ENCODE data around the gene WNT7B.

Gene WNT7B

DNA sequence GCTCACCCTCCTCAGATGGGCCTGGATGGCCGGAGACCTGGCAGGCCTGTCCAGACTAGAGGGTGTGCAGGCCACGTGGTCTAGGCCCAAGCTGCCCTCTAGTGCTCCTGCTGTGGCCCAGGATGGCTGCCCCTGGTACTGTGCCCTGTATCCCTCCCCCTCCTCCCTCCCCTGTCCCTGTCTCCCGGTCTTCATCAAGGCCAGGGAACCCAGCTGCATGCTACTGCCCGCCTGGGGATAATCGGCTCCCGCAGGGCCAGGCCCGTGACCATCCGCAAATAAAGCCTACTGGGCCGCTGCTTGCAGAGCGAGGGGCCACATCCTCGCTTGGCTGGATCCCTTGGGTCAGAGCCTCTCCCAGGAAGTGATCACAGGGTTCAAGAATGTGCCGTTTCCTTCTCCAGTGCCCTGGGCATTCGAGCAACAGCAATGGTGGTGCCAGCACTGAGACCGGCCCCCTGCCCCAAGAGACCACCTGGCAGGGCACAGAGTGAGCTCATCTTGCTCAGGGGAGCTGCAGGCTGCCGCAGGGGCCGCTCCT lies 51.1 kb downstream of the WNT7B start:
- no peak for DNase-seq

DNA sequence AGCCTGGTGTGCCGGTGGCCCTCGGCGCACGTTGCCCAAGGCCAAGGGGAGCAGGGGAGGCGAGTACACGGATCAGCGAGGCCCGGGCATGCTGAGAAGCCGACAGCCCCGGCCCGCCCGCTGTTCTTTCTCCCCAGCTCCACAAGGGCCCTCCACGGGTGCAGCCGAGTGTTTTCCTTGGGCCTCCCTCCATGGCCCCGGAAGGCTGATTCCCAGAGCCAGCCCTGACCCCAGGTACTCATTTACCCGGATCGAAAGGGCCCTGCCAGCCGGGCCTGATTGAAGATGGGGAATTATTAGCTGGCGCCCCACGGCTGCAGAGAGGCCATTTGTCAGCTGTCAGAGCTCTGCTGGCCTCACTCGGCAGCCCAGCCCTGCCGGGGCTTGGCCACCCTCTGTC lies 53.1 kb downstream of the WNT7B start:
- DNase-seq, result no peak

DNA sequence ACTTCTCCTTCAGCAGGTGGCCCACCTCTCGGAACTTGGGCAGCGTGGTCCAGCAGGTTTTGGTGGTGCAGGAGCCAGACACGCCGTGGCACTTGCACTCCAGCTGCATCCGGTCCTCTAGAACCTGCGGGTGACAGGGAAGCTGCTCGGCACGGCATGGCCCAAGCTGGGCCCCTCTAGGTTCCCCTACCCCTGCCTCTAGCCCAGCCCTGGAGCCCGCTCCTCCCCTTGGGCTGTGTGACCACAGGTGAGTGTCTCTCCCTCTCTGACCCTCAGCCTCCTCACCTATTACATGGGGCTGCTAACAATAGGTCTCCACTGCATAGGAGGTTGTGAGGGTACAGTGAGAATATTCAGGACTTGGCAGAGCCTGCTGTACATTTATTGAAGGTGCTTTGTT lies 53.8 kb downstream of the WNT7B start:
- no peak for DNase-seq

GRCh38 chr22:45922661-45923060 lies 54.3 kb downstream of the WNT7B start:
- no peak for DNase-seq

GRCh38 chr22:45922256-45922655 lies 54.7 kb downstream of the WNT7B start:
- no peak for DNase-seq

- no peak for DNase-seq
These were observed 57.3 kb downstream of the WNT7B start for GRCh38 chr22:45919504-45920286.

DNA sequence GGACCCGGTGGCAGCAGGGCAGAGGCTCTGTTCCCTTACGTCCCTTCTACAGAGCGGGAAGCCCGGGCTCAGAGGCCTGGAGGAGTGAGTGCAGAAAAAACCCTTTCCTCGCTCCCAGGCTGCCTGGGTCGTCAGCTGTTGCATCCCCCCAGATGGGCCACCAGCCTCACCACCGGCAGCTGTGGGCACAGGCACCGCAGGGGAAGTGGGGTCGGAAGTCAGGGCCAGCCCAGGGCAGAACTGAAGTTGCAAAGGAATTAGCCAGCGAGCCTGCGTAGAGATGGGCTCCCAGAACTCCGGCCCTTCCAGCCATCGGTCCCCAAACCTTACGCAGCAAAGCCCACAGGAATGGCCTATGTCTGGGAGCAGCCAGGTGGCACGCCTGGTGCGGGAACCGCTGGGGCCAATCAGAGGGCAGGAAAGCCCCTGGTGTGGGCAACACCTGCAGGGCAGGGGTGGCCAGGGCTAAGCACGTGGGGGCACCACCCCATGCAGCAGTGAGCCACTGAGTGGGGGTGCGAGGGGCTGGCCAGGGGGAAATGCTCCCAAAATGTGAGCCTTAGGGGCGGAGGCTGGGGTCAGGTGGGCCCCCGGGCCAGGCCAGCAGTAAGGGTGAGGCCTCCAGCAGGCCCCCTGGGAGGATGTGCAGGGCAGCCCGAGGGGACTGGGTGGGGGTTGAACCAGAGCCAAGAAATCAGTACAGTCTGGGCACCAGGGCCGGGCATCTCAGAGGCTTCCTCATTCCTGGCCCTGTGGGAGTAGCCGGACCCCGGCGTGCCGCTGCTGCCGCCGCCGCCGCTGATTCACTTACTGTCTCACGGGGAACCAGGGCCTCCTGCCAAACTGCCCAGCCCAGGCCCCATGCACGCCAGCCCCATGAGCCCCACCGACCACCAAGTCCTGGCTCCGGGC lies 58.2 kb downstream of the WNT7B start:
- peak in 1 of 2 donors; percentile 11 for DNase-seq

DNA sequence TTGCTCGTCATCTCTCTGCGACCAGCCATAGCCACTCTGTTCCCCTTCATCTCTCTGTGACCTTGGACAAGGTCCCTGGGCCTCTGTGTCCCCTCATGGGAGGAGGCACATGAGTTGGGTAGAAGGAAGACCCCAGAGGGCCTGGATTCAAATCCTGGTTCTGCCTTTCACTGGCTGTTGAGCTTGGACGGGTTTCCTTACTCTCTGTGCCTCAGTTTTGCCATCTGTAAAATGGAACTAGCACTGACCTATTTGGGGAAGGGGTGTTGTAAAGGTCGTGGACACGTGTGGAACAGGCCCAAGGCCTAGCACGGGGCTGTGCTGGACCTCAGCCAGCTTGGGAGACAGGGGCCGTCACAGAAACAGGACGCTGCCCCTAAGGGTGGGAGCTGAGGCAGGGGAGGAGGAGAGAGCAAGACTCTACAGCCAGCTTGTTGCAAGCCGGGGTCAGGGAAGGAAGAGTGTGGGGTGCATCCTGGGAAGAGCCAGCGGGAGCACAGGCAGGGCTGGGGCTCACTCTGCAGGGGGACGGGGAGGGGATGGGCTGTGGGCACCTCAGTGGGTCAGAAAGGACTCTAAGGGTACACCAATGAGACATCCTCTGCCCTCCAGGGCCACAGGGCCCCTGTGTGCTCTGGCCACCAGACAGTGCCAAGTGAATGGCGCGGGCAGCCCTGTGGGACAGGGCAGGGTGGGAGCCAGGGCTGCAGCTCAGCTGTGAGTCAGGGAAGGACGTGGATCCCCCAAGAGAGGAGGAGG lies 59.1 kb downstream of the WNT7B start:
- no peak for DNase-seq

DNA sequence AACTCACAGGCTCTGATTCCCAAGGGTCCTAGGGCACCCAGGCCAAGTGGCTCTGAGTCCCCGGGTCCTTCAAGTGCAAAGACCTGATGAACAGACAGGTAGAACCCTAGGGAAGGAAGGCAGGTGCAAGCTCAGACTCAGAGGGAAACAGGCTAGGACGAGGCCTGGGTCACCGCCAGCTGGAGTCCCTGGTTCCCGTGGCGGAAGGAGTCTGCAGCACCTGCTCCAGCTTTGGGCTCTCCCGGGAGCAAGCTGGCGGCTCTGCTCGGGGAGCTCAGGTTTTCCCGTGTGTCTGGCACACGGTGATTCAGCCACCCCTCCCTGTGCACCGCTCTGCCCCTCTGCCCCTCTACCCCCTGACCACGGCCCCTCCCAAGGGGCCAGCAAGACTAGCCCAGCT lies 59.8 kb downstream of the WNT7B start:
- DNase-seq, result no peak

- no peak for DNase-seq
These were observed 60.4 kb downstream of the WNT7B start for GRCh38 chr22:45916515-45916914.

DNA sequence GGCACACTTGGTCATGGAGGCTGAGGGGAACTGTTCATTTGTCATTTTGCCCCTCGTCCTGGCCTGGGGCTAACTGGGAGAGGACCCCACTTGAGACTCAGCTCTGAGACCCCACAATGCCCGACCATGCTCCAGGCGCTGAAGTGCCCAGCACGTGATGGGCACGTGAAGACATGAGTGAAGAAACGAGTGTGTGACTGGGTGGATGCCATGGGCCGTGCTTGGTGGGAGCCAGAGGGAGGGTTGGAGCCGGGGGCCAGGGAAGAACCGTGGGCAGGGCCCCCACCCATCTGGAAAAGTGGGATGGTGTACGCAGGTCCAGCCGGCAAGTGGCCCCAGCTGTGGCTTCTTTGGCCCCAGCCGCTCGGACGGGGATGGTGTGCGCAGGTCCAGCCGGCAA lies 61.1 kb downstream of the WNT7B start:
- DNase-seq, result no peak

GRCh38 chr22:45915151-45915550 lies 61.8 kb downstream of the WNT7B start:
- no peak for DNase-seq

- DNase-seq, result no peak
These were observed 62.7 kb downstream of the WNT7B start for GRCh38 chr22:45914309-45914708.

DNA sequence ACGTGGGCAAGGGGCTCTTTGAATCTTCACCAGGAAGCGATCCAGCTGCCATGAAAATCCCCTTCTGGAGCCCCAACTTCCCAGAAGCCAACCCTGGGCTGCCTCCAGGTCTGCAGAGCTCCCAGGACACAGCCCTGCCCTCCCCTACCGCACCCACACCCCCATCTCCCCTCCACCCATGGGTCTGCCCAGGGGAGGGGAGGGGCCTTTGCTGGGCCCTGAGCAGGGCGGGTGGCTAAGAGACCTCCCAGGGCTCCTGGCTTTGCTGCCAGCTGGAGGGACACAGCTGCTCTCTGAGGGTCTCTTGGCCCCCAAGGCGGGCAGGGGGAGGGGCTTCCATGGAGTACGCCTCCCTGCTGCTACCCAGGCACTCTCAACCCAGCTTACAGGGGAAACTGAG lies 64.1 kb downstream of the WNT7B start:
- DNase-seq, result no peak

GRCh38 chr22:45911601-45912271 lies 65.2 kb downstream of the WNT7B start:
- peak in 1 of 2 donors; percentile 38 for DNase-seq

DNA sequence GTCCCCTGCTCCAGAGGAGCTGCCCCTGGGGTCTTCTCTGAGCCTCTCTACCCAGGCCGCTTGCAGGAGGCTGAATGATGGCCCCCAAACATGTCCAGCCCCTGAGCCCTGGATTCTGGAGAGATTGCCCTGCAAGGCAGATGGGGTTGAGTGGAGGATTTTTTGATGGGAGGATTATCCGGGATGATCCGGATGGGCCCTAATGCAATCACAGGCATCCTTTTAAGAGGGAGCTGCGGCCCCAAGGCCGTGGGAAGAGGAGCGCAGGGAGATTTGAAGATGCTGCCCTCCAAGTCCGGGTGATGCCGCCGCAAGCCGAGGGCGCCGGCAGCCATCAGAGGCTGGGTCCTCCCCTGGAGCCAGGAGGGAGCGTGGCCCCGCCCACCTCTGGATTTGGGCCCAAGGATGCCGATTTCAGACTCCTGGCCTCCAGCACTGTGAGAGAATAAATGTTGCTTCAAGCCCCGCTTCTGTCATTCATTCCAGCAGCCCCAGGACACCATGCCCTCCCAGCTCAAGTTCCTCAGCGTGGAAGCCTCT lies 66.0 kb downstream of the WNT7B start:
- no peak for DNase-seq

GRCh38 chr22:45908961-45909360 lies 68.0 kb downstream of the WNT7B start:
- DNase-seq, result no peak

DNA sequence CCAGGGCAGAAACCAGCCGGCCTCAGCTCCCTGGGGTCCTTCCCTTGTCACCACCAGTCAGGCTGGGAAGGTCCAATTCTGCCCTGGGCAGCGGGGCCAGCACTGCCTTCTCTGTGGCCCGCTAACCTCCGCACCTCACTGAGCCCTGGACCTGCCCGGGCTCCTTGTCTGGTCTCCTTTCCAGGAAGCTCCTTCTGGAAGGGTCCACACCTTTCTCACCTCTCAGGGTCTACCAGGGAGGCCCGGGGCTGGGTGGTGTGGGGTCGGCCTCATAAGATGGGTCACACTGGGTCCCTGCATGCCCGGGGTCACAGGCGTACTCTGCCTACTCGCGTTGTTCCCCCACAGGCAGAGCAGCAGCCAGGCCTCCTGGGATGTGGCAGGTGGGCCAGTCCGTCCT lies 69.0 kb downstream of the WNT7B start:
- no peak for DNase-seq

DNA sequence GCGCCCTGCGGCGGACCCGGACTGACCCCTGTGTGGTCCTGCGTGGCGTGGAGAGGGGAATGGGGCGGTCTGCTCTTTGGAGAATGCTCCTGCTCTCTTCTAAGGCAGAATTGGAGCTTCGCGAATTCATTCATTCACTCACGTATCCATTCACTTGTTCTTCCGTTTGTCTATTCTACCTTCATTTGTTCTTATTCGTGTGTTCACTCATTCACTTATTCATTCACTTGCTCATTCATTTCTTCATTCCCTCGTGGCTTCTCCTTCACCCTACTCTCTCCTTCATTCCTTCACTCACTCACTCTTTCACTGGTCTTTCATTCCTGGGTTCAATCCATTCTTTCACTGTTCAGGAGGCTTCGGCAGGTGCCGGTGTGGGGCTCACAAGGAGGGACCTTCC lies 69.6 kb downstream of the WNT7B start:
- DNase-seq, result no peak

GRCh38 chr22:45906946-45907345 lies 70.0 kb downstream of the WNT7B start:
- no peak for DNase-seq

DNA sequence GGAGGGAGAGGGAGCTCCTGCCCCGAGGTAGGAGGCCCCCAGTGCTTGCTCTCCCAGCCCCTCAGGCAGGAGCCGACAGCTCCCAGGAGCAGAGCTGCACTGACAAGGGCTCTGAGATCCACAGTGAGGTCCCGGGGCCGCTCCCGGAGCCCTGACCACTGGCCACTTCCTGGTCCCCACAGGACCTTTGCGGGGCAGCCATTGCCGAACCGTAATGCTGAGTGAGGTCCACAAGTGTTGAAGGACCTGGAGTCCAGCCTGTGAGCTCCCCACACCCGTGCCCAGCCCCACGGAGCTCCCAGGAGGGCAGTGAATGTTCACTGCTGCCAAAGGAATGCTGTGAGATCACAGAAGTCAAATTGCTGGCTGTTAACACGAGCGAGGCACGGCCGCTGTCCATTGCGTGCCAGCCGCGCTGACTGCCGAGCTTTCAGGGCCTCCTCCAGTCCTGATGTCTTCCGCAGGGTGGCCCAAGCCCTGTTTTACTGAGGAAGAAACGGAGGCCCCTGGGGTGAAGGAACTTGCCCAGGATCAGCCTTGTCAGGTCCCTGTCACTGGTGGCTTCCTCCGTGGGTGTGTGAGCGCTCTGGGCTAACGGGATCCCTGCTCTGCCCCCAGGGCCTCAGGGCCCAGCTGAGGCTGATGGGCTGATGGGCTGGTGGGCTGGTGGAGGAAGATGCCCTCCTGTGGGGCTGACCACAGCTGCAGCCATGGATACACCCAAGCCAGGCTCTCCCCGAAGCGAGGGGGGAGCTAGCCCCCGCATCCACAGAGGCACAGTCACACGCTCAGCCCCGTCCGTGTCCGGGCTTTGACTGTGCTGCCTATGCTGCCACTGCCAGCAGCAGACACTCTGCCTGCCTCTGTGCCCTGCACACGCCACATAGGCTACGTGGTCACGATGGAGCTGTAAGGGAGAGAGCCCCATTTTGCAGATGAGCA lies 70.8 kb downstream of the WNT7B start:
- no peak for DNase-seq
